Medulla oblongata (tissue), 1 donor: Measurements from ENCODE around the gene RTN4RL1.

ENCODE experiments used
- DNase-seq: peaks from one replicate; pipeline ENCODE4 v3.0.0-alpha.2; 2015; ENCODE audit errors: extremely low spot score

The RTN4RL1 gene

DNA sequence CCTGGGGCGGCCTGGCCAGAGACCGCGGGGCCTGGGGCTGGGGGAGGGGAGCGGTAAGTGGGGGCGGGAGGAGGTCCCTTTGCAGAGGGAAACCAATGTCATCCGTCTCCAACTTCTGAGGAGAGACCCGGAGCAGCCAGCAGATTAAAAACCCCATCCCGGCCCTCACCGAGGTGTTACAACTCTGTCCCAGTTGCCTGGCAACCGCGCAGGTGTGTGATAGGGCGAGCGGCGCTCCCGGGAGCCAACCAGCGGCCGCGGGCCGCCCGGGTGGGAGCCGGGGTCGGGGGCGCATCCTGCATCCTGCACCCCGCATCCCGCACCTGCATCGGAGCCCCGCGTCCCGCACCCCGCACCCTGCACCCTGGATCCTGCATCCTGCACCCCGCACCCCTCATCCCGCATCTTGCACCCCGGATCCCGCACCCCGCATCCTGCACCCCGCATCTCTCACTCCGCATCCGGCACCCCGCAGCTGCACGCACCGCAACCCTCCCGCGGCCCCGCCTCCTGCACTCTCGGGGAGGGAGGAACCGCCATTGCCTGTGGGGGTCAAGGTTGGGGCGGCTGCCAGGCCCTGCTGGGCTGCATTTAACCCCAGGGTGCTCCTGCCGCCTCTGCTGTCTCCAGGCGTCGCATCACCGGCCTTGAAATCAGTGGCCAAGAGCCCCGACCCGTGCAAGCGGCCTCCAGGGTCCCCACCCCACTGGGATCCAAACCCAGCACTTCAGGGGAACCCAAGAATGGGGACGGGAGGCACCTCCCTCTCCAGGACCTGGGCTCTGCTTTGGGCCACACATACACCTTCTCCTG is 47.3 kb downstream of the RTN4RL1 start:
- no peak for DNase-seq

- no peak for DNase-seq
These were observed 48.5 kb downstream of the RTN4RL1 start for GRCh38 chr17:1976683-1977064.

DNA sequence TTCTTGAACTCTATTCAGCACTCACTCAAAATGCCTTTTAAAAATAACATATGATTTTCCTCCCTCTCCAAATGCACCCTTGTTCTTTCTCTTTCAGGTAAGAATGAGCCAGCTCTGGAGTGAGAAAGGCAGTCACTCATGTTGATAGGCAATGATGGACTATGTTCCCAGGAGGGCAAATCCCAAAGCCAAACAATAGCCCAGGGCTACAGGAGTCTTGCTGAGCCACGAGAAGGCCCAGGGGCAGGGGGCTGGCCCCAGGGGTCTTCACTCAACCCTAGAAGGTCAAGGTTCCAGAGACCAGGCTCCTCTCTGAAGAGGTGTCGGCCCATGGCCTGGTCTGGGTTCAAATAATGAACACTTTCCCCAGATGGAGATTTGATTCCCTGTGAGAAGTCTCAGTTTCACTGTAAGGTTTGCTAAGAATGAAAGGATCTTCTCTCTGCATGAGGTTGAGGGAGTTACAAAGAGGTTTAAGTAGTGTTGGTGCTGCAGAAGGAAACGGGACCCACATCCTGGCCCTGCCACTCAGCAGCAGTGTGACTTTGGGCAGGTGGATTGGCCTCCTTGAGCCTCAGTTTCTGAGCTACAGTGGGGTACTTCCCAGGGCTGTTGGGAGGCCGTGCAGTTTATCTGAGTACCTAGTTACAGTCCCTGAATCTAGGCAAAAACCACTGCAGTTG is 49.0 kb downstream of the RTN4RL1 start:
- DNase-seq = no peak

GRCh38 chr17:1975573-1975972 is 49.6 kb downstream of the RTN4RL1 start:
- DNase-seq = no peak

GRCh38 chr17:1972487-1973160 is 52.5 kb downstream of the RTN4RL1 start:
- DNase-seq = peak; percentile 14

- DNase-seq = no peak
These were observed 54.2 kb downstream of the RTN4RL1 start for GRCh38 chr17:1970843-1971384.

DNA sequence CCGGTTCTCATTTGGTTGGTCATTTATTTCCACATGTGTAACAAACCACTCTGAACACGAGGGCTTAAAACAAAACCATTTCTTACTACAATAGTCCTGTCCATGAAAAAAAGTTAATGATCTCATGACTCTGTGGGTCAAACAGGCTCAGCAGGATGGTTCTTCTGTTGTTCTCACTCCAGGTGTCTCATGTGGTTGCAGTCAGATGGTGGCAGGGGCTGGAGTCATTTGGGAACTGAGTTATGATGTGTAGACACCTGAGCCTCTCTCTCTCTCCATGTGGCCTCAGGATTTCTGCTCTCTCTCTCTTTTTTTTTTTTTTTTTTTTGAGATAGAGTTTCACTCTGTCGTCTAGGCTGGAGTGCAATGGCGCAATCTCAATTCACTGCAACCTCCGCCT is 55.4 kb downstream of the RTN4RL1 start:
- DNase-seq = no peak

DNA sequence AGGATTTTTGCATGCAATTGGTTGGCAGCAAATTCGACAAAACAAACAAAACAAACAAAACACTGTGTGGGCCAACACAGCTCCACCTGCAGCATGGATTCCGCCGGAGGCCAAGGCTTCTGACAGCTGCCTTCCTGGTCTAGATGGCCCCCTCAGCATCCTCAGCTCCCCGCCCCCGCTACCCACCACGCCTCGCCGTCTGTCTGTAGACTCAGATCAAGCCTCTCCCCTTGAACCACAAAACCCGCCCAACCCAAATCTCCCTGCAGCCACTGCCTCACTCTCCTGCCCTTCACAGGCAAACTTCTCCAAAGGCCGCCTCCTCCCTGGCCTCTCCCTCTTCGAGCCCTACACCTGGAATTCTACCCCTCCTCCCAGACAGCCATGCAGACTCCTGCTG is 57.9 kb downstream of the RTN4RL1 start:
- no peak for DNase-seq

DNA sequence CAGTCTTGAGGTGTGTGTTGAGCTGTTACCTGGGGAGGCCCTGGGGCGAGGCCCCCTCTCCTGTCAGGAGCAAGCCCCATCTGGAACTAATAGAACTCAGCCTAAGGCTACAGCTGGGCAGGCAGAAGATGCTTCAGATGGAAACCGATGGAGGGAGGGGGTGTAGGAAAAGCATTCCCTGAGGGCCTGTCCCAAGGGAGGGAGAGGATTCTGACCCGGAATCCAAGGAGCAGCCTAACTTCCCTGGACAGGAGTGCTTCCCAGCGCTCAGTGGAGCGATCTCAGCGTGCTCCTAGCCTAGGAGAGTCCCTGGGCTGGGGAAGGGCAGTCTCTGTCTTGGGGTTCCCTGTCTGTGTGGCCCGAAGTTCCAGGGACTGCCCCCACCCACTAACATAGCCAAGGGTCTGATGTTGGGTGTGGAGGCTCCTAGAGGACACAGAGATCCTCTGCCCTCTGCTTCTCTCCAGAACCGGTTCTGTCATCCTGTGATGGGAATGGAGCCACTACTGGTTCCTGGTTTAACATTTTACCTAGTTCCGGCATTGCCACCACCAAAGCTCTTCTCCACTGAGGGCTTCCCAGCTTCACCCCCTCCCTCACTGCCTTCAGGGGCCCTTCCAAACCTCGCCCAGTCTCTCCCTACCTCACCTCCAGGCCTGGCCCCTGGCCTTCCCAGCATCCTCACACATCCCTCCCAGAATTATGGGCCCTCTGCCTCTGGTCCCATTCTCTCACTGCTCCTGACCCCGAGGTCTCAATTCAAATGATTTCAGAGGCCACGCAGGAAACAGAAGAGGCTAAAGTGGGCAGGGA is 58.7 kb downstream of the RTN4RL1 start:
- DNase-seq = no peak

DNA sequence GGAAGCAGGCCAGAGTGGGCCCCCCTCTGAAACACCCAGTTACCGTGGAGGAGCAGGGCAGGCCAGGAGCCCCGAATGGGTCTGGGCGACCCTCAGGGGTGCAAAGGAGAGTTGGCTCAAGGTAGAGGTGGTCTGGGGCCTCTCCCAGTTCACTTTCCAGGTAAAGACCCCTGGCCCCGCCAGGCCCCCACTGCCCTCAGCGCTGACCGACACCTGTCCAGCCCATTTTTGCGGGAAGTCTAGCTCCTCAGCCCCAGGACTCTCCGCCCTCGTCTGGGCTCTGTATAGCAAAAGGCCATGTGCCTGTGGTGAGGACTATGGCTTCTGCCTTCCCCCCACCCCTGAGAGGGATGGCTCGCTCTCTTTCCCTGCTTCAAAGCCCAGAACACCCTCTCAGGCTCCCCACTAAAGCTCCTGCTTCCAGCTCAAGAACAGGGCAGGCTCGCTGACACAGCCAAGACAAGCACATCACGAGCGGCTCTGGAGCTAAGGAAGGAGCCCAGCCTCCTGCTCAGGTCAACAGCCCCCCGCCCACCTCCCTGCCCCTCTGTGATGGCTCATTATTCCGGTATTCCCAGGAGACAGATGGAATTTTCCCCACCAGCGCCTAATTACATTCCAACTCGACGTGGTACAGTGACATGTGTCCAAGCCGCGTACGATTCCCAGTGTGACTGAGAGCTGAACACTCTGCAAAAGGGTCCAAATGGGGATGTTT is 59.4 kb downstream of the RTN4RL1 start:
- DNase-seq = no peak

- no peak for DNase-seq
These were observed 61.9 kb downstream of the RTN4RL1 start for GRCh38 chr17:1963250-1963649.

- DNase-seq = no peak
These were observed 63.9 kb downstream of the RTN4RL1 start for GRCh38 chr17:1961189-1961588.

GRCh38 chr17:1960545-1960912 is 64.6 kb downstream of the RTN4RL1 start:
- DNase-seq = no peak

DNA sequence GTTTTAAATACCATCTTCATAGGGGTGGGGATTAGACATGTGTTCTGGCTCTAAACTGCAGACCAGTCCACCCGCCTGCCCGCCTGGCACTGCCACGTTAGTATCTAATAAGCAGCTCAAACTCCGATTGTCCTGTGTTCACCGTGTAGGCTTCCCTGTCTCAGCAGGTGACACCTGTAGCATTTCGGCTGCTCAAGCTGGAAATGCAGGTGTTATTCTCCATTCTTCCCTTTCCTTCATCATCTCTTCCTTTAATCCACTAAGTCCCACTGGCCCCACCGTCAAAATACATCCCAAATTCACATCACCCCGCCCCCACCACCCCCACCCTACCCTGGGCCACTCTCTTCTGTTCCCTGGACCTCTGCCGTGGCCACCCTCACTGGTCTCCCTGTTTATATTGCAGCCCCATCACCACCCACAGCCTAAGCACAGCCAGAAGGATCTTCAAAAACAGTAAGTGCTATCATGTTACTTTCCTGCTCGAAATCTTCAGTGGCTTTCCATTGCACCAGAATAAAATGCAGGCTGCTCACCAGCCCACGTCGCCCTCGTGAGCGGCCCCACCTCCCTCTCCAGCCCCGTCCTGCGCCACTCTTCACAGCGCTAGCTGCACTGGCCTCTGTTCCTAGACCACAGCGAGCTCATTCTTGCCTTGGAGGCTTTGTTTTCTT is 65.1 kb downstream of the RTN4RL1 start:
- no peak for DNase-seq

GRCh38 chr17:1958134-1958881 is 66.8 kb downstream of the RTN4RL1 start:
- DNase-seq = no peak

DNA sequence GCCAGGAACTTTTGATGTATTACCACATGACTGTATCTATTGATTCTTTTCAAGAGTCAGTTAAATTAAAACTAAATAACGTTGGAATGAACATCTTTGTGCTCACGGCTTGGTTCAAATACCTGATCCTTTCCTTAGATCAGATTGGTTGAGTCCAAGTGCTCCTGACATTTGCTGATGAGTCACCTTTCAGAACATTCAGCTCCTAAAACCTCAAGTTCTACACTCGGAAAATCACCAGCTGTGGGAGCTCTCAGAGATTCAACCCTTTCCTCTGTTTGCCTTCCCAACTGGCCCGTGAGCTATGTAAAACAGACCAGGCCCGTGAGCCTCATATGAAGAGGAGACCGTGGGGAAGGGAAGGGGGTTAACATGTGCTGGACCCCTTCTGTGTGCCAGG is 68.1 kb downstream of the RTN4RL1 start:
- DNase-seq = no peak

- DNase-seq = no peak
These were observed 69.0 kb downstream of the RTN4RL1 start for GRCh38 chr17:1956134-1956533.

DNA sequence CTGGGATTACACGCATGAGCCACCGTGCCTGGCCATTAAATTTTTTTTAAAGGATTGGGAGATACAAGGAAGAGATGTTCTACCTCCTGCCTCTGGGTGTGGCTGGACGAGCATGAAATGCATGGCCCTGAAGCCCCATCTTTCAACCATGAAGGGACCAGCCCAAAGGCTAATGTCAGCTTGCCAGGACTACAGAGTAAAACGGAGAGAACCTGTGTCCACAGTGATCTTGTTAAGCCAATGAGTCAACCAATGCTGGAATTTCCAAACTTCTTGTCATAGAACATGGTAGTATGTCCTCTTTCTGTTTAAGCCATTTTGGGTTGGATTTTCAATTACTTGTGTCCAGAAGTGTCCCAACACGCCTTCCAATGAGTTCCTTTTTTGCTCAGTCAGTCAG is 71.3 kb downstream of the RTN4RL1 start:
- no peak for DNase-seq

GRCh38 chr17:1951920-1952319 is 73.2 kb downstream of the RTN4RL1 start:
- no peak for DNase-seq

DNA sequence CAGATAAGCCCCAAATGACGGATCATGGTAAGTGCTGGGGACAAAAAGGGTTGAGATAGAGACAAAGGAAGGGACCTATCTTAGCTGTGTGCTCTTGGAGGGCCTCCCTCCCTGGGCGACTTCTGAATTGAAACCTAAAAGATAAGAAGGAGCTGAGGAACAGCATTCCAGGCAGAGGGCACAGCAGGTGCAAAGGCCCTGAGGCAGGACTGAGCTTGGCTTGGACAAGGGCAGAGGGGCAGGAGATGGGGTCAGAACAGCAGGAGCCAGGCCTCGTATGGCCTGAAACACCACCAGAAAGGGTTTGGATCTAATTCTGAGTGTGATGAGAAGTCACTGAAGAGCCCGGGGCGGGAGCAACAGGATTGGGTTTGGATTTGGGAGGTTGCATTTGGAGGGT is 75.4 kb downstream of the RTN4RL1 start:
- no peak for DNase-seq
